A549 (cell line): ENCODE measurements around the gene NARS2. TPM values are rescaled to one million over a fixed set of nuclear protein-coding genes. Genes with fewer than 3 reads are reported as not detected.

ENCODE experiments used
- ATAC-seq, 2 experiments: fragments of 200-7000 bp in 1 of 2; fragments of >200 bp in 1 of 2; cut with Nextera tagmentation in 1 of 2; cut with Tn5 transposase in 1 of 2; 3 replicates each; pipeline versions ENCODE4 v1.8.0 to v1.9.1; 2018 to 2020; ENCODE audit warnings: mild to moderate bottlenecking in 1 of 2, moderate library complexity in 1 of 2
- CTCF ChIA-PET: fragments of 300-600 bp; sonication (Branson Sonifier 250); formaldehyde crosslinking; extraction: SDS; loops from one replicate; lab custom pipeline; 2021; ENCODE audit warnings: antibody characterized with exemption, inconsistent platforms; lab: Yijun Ruan, JAX
- POLR2A ChIA-PET: fragments of 350-600 bp; formaldehyde crosslinking; extraction: SDS; loops from one replicate; lab custom pipeline; 2021; ENCODE audit warnings: antibody characterized with exemption, inconsistent platforms; lab: Yijun Ruan, JAX
- DNase-seq, 2 experiments: peaks; one replicate each; pipeline versions ENCODE4 v3.0.0 to v3.0.0-alpha.2; 2011 to 2016; ENCODE audit warnings: low read depth in 1 of 2, low spot score in 1 of 2
- FAIRE-seq: peaks from 2 replicates; lab custom pipeline; 2011; peaks lifted over from hg19 to GRCh38; lab: Jason Lieb, UNC
- H3K27ac ChIP-seq, 2 experiments: fragments of >200 bp; sonication (Bioruptor Twin); formaldehyde crosslinking; 3 replicates each; pipeline ENCODE4 v1.5.1; 2016 to 2017
- H3K4me1 ChIP-seq: fragments of >200 bp; sonication (Bioruptor Twin); formaldehyde crosslinking; 3 replicates; pipeline ENCODE4 v1.6.1; 2016
- H3K4me2 ChIP-seq: fragments of >200 bp; sonication (Bioruptor Twin); formaldehyde crosslinking; 3 replicates; pipeline ENCODE4 v1.6.1; 2016
- H3K4me3 ChIP-seq: fragments of >200 bp; sonication (Bioruptor Twin); formaldehyde crosslinking; 3 replicates; pipeline ENCODE4 v1.5.1; 2016
- H3K9me3 ChIP-seq: fragments of >200 bp; sonication (Bioruptor Twin); formaldehyde crosslinking; 3 replicates; pipeline ENCODE4 v1.6.1; 2016
- EHMT2 ChIP-seq: fragments of 200-600 bp; sonication (generic); IDR thresholded peaks from 2 replicates; pipeline ENCODE4 v1.6.1; 2016; ENCODE audit warnings: antibody characterized with exemption, low read depth, mild to moderate bottlenecking, moderate library complexity
- ESRRA ChIP-seq: fragments of 150-350 bp; IDR thresholded peaks from 2 replicates; pipeline ENCODE4 v1.6.1; 2014; ENCODE audit warnings: mild to moderate bottlenecking, low read length, borderline replicate concordance
- FOSB ChIP-seq: fragments of 250-450 bp; sonication (Bioruptor Pico); IDR thresholded peaks from 2 replicates; pipeline ENCODE4 v1.5.0; 2020; ENCODE audit warnings: mild to moderate bottlenecking, moderate library complexity
- FOXS1 ChIP-seq: fragments of 250-450 bp; sonication (Bioruptor Pico); IDR thresholded peaks from 2 replicates; pipeline ENCODE4 v1.5.0; 2020; ENCODE audit warnings: mild to moderate bottlenecking, moderate library complexity
- GATA3 ChIP-seq: IDR thresholded peaks from 2 replicates; pipeline ENCODE4 v1.6.1; 2012; ENCODE audit warnings: borderline replicate concordance
- HOXA7 ChIP-seq: fragments of 250-450 bp; sonication (Bioruptor Pico); IDR thresholded peaks from 2 replicates; pipeline ENCODE4 v1.5.0; 2020; ENCODE audit warnings: mild to moderate bottlenecking, moderate library complexity
- JUNB ChIP-seq: fragments of >200 bp; sonication (Bioruptor Twin); formaldehyde crosslinking; IDR thresholded peaks from 2 replicates; pipeline ENCODE4 v1.6.1; 2016
- KDM1A ChIP-seq: fragments of 200-600 bp; sonication (generic); IDR thresholded peaks from 2 replicates; pipeline ENCODE4 v1.6.1; 2016; ENCODE audit warnings: low read depth, mild to moderate bottlenecking
- MAFK ChIP-seq: fragments of 450-650 bp; IDR thresholded peaks from 2 replicates; pipeline ENCODE4 v1.6.1; 2014; ENCODE audit not compliant: partially characterized antibody
- NR3C1 ChIP-seq: fragments of >200 bp; sonication (Bioruptor Twin); formaldehyde crosslinking; IDR thresholded peaks from 3 replicates; pipeline ENCODE4 v1.6.1; 2017
- PHF8 ChIP-seq: fragments of 200-600 bp; sonication (generic); IDR thresholded peaks from 2 replicates; pipeline ENCODE4 v1.6.1; 2016; ENCODE audit warnings: low read depth, mild to moderate bottlenecking, antibody characterized with exemption, moderate library complexity, borderline replicate concordance
- POLR2A ChIP-seq: IDR thresholded peaks from 2 replicates; pipeline ENCODE4 v1.6.1; 2012; ENCODE audit warnings: mild to moderate bottlenecking, low read length
- SREBF2 ChIP-seq: fragments of 450-650 bp; IDR thresholded peaks from 2 replicates; pipeline ENCODE4 v1.6.1; 2014; ENCODE audit warnings: mild to moderate bottlenecking, moderate library complexity
- USF2 ChIP-seq: fragments of 450-650 bp; IDR thresholded peaks from 2 replicates; pipeline ENCODE4 v1.6.1; 2014; ENCODE audit warnings: antibody characterized with exemption
- ZFP36 ChIP-seq: fragments of 450-650 bp; IDR thresholded peaks from 2 replicates; pipeline ENCODE4 v1.6.1; 2014; ENCODE audit warnings: borderline replicate concordance; ENCODE audit not compliant: partially characterized antibody
- ZNF302 ChIP-seq: fragments of 250-450 bp; sonication (Bioruptor Pico); IDR thresholded peaks from 2 replicates; pipeline ENCODE4 v1.9.0; 2021; ENCODE audit warnings: inconsistent platforms, mild to moderate bottlenecking, moderate library complexity
- WGBS: methylation state at CpG from one replicate; pipeline ENCODE4 v1.1.6; 2017; ENCODE audit errors: missing lambda C conversion rate; 5-methylcytosine and 5-hydroxymethylcytosine counted together
- polyA plus RNA-seq, 4 experiments: library from polyadenylated mRNA; depleted of rRNA in 3 of 4; stranded (reverse); fragments of >200 nt; fragmentation: RNase III in 1 of 4; extraction: RNeasy Plus Mini Kit Qiagen cat#74134 plus additional on column Dnase treatment in 1 of 4; gene quantifications; 2 replicates in 3 of 4; 3 replicates in 1 of 4; pipeline ENCODE4 v1.2.3, GENCODE V29; 2011 to 2017
- TF ChIP-seq, protein P1 (sequence below): fragments of 200-600 bp; sonication (generic); IDR thresholded peaks from 2 replicates; pipeline ENCODE4 v1.6.1; 2016; ENCODE audit warnings: antibody characterized with exemption, mild to moderate bottlenecking, moderate library complexity

Gene NARS2
- polyA plus RNA-seq, 2 of the 4 experiments (the other 2 are of a cell fraction): 29.7 to 57.7 TPM

DNA sequence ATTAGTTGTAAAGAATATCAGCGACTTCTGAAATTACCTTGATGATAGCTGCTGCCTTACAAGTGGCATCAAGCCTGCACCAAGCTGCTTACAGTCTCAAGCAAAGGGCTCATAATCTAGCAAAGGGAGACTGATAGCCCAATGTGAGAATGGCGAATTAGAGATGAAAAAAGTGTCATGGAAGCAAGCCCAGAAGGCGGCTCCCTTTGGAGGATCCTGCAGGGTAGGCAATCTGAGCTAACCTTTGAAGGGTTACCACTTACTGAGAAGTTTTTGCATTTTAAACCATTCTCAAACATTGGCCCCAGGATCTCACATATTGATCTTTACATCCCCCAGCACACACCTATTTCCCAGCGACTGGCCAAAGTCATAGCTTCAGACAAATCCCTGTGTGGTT, 175.5 kb downstream of the NARS2 start:
- H3K27ac ChIP-seq: no peak overlapping the region
- CTCF ChIA-PET: interaction anchor here (0.6 to 1.2 kb wide), 4 partner anchors 8 to 294 kb away, joined by 3 read pairs; no protein-coding TSS in a partner anchor
- ATAC-seq (no peak), DNase-seq (no peak)
- no peaks in the 10 kb centered on the region for H3K4me1 ChIP-seq
- H3K4me3 ChIP-seq: no peak overlapping the region
- 87% methylated on average over 4 of the region's 4 CpGs for WGBS
- TF ChIP-seq FOSB (no peak), NR3C1 (no peak), JUNB (no peak)
- TF ChIP-seq, all 56 proteins: peak for 0
- Histone ChIP-seq H3K9me3 (no peaks in the 10 kb centered on the region), H3K4me2 (no peak overlapping the region)
- POLR2A ChIA-PET: no interaction called here
- no peak for FAIRE-seq

GRCh38 chr11:78398715-78399114, 175.9 kb downstream of the NARS2 start:
- FAIRE-seq: no peak
- ATAC-seq: no peak
- no peak overlapping the region for H3K4me3 ChIP-seq
- no peak overlapping the region for H3K27ac ChIP-seq
- no peak for TF ChIP-seq ZFP36
- no peak for TF ChIP-seq USF2
- no peak for TF ChIP-seq GATA3
- TF ChIP-seq NR3C1: no peak
- no peak for TF ChIP-seq EHMT2
- no peak for TF ChIP-seq SREBF2
- no peak for TF ChIP-seq MAFK
- TF ChIP-seq, protein P1, sequence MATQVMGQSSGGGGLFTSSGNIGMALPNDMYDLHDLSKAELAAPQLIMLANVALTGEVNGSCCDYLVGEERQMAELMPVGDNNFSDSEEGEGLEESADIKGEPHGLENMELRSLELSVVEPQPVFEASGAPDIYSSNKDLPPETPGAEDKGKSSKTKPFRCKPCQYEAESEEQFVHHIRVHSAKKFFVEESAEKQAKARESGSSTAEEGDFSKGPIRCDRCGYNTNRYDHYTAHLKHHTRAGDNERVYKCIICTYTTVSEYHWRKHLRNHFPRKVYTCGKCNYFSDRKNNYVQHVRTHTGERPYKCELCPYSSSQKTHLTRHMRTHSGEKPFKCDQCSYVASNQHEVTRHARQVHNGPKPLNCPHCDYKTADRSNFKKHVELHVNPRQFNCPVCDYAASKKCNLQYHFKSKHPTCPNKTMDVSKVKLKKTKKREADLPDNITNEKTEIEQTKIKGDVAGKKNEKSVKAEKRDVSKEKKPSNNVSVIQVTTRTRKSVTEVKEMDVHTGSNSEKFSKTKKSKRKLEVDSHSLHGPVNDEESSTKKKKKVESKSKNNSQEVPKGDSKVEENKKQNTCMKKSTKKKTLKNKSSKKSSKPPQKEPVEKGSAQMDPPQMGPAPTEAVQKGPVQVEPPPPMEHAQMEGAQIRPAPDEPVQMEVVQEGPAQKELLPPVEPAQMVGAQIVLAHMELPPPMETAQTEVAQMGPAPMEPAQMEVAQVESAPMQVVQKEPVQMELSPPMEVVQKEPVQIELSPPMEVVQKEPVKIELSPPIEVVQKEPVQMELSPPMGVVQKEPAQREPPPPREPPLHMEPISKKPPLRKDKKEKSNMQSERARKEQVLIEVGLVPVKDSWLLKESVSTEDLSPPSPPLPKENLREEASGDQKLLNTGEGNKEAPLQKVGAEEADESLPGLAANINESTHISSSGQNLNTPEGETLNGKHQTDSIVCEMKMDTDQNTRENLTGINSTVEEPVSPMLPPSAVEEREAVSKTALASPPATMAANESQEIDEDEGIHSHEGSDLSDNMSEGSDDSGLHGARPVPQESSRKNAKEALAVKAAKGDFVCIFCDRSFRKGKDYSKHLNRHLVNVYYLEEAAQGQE: no peak
- no peak for TF ChIP-seq HOXA7 (CRISPR knock-in tag)
- TF ChIP-seq KDM1A: no peak
- TF ChIP-seq ESRRA: no peak
- TF ChIP-seq FOXS1 (CRISPR knock-in tag): no peak
- H3K4me1 ChIP-seq: no peaks in the 10 kb centered on the region
- H3K9me3 ChIP-seq: no peaks in the 10 kb centered on the region
- H3K4me2 ChIP-seq: no peak overlapping the region
- ChIA-PET POLR2A (no interaction called here), CTCF (interaction anchor here (0.6 to 1.2 kb wide), 4 partner anchors 8 to 294 kb away, joined by 3 read pairs; no protein-coding TSS in a partner anchor)
- DNase-seq: no peak
- 35% methylated on average over 1 of the region's 1 CpG for WGBS

GRCh38 chr11:78397398-78397797, 177.3 kb downstream of the NARS2 start:
- 0 out of 6 replicates have a peak, but pooled peaks of 1 of the 2 experiments have one; percentile 12 for ATAC-seq
- no peaks in the 10 kb centered on the region for H3K9me3 ChIP-seq
- H3K4me2 ChIP-seq: no peak overlapping the region
- CTCF ChIA-PET: interaction anchor here (1.1 to 1.5 kb wide), 2 partner anchors 39 to 168 kb away, joined by 3 read pairs; no protein-coding TSS in a partner anchor
- POLR2A ChIA-PET: no interaction called here
- FAIRE-seq: no peak
- 91% methylated on average over 3 of the region's 3 CpGs for WGBS
- no peaks in the 10 kb centered on the region for H3K4me1 ChIP-seq
- H3K4me3 ChIP-seq: no peak overlapping the region
- TF ChIP-seq POLR2A: no peak
- TF ChIP-seq GATA3: no peak
- no peak for TF ChIP-seq PHF8
- TF ChIP-seq SREBF2: no peak
- DNase-seq: no peak
- no peak overlapping the region for H3K27ac ChIP-seq

DNA sequence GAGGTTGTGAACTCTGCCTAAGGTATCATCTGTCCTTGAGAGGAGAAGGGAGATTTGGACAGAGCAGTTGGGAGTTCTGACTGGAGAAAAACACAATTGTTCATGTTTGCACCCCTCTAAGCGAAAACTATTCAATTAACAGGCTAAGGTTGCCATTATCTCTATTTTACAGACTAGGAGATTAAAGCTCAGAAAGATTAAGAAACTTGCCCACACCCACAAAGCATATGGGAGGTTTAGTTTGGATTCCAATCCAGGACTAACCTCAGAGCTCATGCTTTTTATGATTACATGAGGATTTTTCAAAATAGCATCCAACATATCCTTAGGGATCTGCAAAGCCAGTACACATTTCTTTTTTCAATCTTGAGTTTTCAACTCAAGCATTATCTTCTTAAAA, 179.1 kb downstream of the NARS2 start:
- ChIA-PET CTCF (interaction anchor here (0.5 kb wide), 1 partner anchor 26 kb away, joined by 3 read pairs; no protein-coding TSS in a partner anchor), POLR2A (no interaction called here)
- Histone ChIP-seq H3K27ac (no peak overlapping the region), H3K4me2 (no peak overlapping the region), H3K9me3 (no peaks in the 10 kb centered on the region), H3K4me1 (no peaks in the 10 kb centered on the region), H3K4me3 (no peak overlapping the region)
- no peak for FAIRE-seq
- DNase-seq: no peak
- 56% methylated on average over 1 of the region's 1 CpG for WGBS
- ATAC-seq: no peak
- TF ChIP-seq KDM1A (no peak), ZNF302 (CRISPR knock-in tag) (no peak)
